Measurements from ENCODE around the gene FNBP1L. TPM values are rescaled to one million over a fixed set of nuclear protein-coding genes. Genes with fewer than 3 reads are reported as not detected.
A peak's percentile ranks its signal among the peaks of the same experiment; 100 is the strongest.
"Not testable (repeated sequence)": the region's sequence is repeated elsewhere in the genome, so short reads cannot be mapped to it uniquely, and the experiment has no call there.

The FNBP1L gene
- total and polyA plus RNA-seq, 8 donors, result 10.1 to 32.4 (median 16.0) TPM

DNA sequence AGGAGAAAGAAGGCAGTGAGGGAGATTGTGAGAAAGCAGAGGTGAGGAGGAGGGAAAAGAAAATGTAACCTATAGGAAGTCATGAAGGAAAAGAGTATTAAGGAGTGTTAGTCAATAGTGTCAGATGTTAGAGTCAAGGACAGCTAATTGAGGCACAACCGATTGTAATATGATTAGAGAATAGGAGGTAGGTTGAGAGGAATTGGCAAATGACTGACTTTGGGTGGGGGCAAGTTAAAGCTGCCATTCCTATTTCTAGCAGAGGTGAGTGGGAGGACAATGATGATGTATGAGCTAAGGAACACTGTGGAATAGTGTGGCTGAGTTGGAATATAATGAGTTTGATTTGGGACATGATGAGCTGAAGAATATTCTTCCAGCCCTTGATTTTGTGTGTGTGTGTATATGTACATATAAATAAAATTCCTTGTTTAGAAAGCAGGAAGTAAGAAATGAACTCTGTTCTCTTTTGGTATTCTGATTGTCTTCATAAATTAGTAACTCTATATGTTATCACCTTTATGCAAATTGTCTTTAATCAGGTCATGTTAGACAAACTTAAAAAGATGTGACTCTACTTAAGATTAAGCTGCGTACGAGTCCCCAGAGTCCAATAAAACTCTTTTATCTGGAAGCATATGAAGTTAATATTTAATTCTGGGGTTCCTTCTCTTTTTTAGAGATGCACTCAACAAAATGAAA, 98.4 kb downstream of the FNBP1L start:
- WGBS, 2 donors, result 43 to 68% methylated on average over 3 of the region's 3 CpGs
- no peaks in the 10 kb centered on the region for H3K9me3 ChIP-seq
- intact Hi-C loops (cut with DNase I), result no loop called here
- no peak overlapping the region for H3K27ac ChIP-seq
- TF ChIP-seq, protein P1, sequence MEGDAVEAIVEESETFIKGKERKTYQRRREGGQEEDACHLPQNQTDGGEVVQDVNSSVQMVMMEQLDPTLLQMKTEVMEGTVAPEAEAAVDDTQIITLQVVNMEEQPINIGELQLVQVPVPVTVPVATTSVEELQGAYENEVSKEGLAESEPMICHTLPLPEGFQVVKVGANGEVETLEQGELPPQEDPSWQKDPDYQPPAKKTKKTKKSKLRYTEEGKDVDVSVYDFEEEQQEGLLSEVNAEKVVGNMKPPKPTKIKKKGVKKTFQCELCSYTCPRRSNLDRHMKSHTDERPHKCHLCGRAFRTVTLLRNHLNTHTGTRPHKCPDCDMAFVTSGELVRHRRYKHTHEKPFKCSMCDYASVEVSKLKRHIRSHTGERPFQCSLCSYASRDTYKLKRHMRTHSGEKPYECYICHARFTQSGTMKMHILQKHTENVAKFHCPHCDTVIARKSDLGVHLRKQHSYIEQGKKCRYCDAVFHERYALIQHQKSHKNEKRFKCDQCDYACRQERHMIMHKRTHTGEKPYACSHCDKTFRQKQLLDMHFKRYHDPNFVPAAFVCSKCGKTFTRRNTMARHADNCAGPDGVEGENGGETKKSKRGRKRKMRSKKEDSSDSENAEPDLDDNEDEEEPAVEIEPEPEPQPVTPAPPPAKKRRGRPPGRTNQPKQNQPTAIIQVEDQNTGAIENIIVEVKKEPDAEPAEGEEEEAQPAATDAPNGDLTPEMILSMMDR (IDR thresholded peaks at IDR 0.05), result no peak
- FAIRE-seq (no peak), ATAC-seq (no peak), DNase-seq (no peak)
- H3K4me3 ChIP-seq, result no peak overlapping the region
- H3K4me1 ChIP-seq, result no peaks in the 10 kb centered on the region
- peaks cover 0 to 30% (median 0%) of the 10 kb centered on the region in 3 donors for H3K36me3 ChIP-seq
- H3K27me3 ChIP-seq, result no peaks in the 10 kb centered on the region

DNA sequence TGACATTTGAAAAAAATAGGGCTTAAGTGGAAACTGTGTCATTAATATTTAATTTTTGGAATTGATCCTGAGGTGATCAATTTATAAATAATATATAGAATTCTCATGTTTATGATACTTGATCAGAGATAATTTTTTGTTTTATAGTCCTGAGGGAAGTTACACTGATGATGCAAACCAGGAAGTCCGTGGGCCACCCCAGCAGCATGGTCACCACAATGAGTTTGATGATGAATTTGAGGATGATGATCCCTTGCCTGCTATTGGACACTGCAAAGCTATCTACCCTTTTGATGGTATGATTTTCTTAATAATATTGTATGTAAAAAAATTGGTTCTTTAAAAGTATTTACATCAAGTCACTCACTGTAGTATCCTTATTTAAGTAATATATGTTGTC, 101.2 kb downstream of the FNBP1L start:
- no peak overlapping the region for H3K4me3 ChIP-seq
- no peaks in the 10 kb centered on the region for H3K27me3 ChIP-seq
- ATAC-seq, result no peak
- no peak overlapping the region for H3K27ac ChIP-seq
- DNase-seq, result no peak
- FAIRE-seq, result no peak
- 97 to 100% methylated on average over 1 of the region's 1 CpG for WGBS, 2 donors
- H3K36me3 ChIP-seq, result peaks cover 0 to 30% (median 0%) of the 10 kb centered on the region in 3 donors
- H3K4me1 ChIP-seq, result peaks cover 10 to 21% (median 19%) of the 10 kb centered on the region in 3 donors
- H3K9me3 ChIP-seq, result no peaks in the 10 kb centered on the region
- intact Hi-C loops (cut with DNase I), result no loop called here
- TF ChIP-seq, protein P1 (IDR thresholded peaks at IDR 0.05), result no peak

DNA sequence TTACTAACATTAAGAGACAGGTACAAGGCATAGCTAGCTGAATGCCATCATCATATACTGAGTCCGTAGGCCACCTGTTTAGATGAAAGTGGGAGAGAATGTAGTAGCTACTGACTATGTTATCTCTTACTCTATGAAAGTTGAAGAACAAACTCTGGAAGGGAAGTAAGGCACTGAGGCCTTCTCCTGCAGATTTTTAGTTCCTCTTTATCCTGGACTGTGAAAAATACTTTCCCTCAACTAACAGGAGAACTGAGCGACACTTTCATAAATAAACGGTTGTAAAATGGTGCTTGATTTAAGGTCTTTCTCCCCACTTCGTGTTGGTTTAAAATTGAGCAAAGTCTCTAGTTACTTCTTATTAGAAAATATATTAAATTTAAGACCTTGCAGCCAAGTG, 101.9 kb downstream of the FNBP1L start:
- DNase-seq (no peak), FAIRE-seq (no peak), ATAC-seq (no peak)
- TF ChIP-seq, protein P1 (IDR thresholded peaks at IDR 0.05), result no peak
- Histone ChIP-seq H3K27me3 (no peaks in the 10 kb centered on the region), H3K4me1 (peaks cover 16 to 27% (median 26%) of the 10 kb centered on the region in 3 donors), H3K36me3 (peaks cover 0 to 30% (median 0%) of the 10 kb centered on the region in 3 donors), H3K4me3 (no peak overlapping the region), H3K9me3 (no peaks in the 10 kb centered on the region), H3K27ac (no peak overlapping the region)
- intact Hi-C loops (cut with DNase I), result no loop called here
- WGBS, 2 donors, result 88 to 94% methylated on average over 4 of the region's 4 CpGs

DNA sequence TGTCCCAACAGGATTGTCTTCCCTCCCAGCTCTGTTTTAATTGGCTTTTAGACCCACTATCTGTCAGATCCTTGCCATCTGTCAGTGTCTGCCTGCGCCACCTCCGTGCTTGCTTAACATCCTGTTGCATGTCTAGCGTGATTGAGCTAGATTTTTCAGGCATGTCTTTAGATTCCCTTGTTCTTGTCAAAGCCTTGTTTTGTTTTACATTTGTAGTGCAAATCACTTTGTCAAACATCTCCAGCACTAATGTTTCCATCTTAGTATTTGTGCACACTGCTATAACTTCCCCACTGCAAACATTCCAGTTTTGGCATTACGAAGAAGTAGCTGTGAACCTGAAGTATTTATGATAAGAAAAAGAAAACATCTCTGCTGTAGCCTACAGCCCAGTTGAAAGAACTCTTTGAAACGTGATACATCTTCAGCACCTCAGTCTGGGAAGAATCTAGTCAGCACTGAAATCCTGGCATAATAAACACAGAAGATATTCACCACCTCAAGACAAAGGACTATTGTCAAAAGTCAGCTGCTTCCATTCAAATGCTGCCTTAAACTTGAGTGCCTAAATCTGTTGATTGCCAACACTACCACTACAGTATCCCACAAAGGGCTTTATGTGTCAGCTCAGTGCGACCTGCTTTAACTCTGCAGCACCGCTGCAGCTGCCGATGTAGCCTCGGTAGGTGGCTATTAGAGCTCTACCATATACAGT, 105.0 kb downstream of the FNBP1L start:
- H3K9me3 ChIP-seq, result no peaks in the 10 kb centered on the region
- no peak for FAIRE-seq
- TF ChIP-seq, protein P1 (IDR thresholded peaks at IDR 0.05), result no peak
- intact Hi-C loops (cut with DNase I), result no loop called here
- H3K4me1 ChIP-seq, result peaks cover 23 to 38% (median 33%) of the 10 kb centered on the region in 3 donors
- peak overlapping the region in 2 of 4 donors; percentile 11 to 21 for H3K27ac ChIP-seq
- no peak for DNase-seq
- no peak overlapping the region for H3K4me3 ChIP-seq
- H3K36me3 ChIP-seq, result peaks cover 0 to 30% (median 0%) of the 10 kb centered on the region in 3 donors
- peak; percentile 43 to 61 (median 48) for ATAC-seq
- H3K27me3 ChIP-seq, result no peaks in the 10 kb centered on the region
- WGBS, 2 donors, result 18 to 25% methylated on average over 9 of the region's 9 CpGs

DNA sequence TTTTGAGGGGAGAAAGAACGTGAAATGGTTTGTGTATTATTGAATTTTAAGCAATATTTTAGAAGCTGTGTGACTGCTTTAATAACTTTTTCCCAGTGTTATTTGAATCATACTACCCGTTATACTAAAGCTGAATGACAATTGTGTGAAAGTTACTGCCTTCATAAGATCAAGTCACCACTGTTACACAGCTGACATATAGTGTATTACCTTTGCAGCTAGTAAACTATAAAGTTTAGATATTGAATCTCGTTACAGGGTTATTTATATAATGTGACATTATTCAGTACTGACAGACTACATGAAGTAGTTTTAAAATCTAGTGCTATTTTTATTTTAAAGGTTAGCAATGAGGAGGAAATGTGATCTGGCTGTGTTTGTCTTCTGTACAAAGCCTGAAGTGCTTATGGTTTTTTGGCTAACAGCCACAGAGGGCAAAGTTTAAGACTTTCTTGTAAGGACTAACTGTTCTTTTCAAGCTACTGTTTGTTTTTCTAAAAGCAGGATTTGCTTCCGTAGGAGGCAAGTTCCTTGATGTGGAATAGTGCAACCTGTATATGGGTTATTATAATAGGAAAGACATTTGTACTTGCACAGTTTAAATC, 106.1 kb downstream of the FNBP1L start:
- H3K4me3 ChIP-seq, result not testable (repeated sequence)

More for the DNA sequence above, 106.1 kb downstream of the FNBP1L start:
- peak overlapping the region in 3 of 4 donors; percentile 1 to 24 (median 19) for H3K27ac ChIP-seq
- peak in 3 of 6 donors; percentile 53 to 65 (median 59) for DNase-seq
- peak; percentile 76 to 87 (median 84) for ATAC-seq
- peaks cover 0 to 21% (median 0%) of the 10 kb centered on the region in 3 donors for H3K36me3 ChIP-seq
- H3K27me3 ChIP-seq; H3K9me3 ChIP-seq; intact Hi-C loops (cut with DNase I): not testable (repeated sequence)
- H3K4me1 ChIP-seq, result peaks cover 23 to 38% (median 33%) of the 10 kb centered on the region in 3 donors
- peak; percentile 97 for FAIRE-seq
- 25 to 27% methylated on average over 4 of the region's 4 CpGs for WGBS, 2 donors

All from pancreas (tissue), 10 donors.